Measurements from ENCODE around the gene MBNL2.

MBNL2 gene

GRCh38 chr13:97436845-97437244 lies 214.7 kb downstream of the MBNL2 start:
- Histone ChIP-seq H4K20me1 (ENCODE audit: insufficient read depth, low read length) (peaks cover 24% of the 10 kb centered on the region), H3K27ac (ENCODE audit: low read length) (no peak overlapping the region), H3K9me3 (ENCODE audit: insufficient read depth, low read length) (no peaks in the 10 kb centered on the region), H2AFZ (ENCODE audit: low read depth, low read length) (no peak overlapping the region), H3K27me3 (ENCODE audit: low read depth, low read length) (no peaks in the 10 kb centered on the region), H3K4me3 (ENCODE audit: low read length) (no peak overlapping the region), H3K4me2 (ENCODE audit: low read length) (no peak overlapping the region), H3K4me1 (ENCODE audit: low read length) (peaks cover 29% of the 10 kb centered on the region), H3K79me2 (ENCODE audit: low read length) (peaks cover 39% of the 10 kb centered on the region), H3K9ac (ENCODE audit: low read length) (no peak overlapping the region), H3K36me3 (replicated peaks; ENCODE audit: low read depth, low read length) (peaks cover 18% of the 10 kb centered on the region)
- TF ChIP-seq, protein P1, sequence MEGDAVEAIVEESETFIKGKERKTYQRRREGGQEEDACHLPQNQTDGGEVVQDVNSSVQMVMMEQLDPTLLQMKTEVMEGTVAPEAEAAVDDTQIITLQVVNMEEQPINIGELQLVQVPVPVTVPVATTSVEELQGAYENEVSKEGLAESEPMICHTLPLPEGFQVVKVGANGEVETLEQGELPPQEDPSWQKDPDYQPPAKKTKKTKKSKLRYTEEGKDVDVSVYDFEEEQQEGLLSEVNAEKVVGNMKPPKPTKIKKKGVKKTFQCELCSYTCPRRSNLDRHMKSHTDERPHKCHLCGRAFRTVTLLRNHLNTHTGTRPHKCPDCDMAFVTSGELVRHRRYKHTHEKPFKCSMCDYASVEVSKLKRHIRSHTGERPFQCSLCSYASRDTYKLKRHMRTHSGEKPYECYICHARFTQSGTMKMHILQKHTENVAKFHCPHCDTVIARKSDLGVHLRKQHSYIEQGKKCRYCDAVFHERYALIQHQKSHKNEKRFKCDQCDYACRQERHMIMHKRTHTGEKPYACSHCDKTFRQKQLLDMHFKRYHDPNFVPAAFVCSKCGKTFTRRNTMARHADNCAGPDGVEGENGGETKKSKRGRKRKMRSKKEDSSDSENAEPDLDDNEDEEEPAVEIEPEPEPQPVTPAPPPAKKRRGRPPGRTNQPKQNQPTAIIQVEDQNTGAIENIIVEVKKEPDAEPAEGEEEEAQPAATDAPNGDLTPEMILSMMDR (IDR thresholded peaks at IDR 0.05; ENCODE audit: low read depth, low read length): no peak
- no peak for TF ChIP-seq EZH2phosphoT487 (IDR thresholded peaks at IDR 0.05; ENCODE audit: low read depth)

DNA sequence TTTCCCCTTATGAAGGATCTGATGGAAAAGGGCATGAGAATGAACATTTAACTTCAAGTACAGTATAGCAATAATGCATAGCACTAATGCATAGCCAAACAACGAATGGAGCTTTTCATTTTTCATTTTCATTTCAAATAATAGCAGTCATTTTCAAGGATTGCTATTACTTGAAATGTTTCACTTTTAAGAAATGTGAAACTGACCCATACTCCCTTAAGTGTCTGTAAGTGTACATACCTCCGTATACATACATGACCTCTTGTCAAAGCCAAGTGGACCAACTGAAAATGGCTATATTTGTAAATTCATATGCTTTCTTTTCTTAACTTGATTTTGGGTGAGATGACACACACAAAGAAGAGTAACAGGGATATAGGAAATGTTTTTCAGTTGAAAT lies 215.6 kb downstream of the MBNL2 start:
- Histone ChIP-seq H3K27ac (ENCODE audit: low read length) (no peak overlapping the region), H3K9me3 (ENCODE audit: insufficient read depth, low read length) (no peaks in the 10 kb centered on the region), H3K9ac (ENCODE audit: low read length) (no peak overlapping the region), H4K20me1 (ENCODE audit: insufficient read depth, low read length) (peaks cover 24% of the 10 kb centered on the region), H3K79me2 (ENCODE audit: low read length) (peaks cover 39% of the 10 kb centered on the region), H3K4me3 (ENCODE audit: low read length) (no peak overlapping the region), H2AFZ (ENCODE audit: low read depth, low read length) (no peak overlapping the region), H3K4me2 (ENCODE audit: low read length) (no peak overlapping the region), H3K4me1 (ENCODE audit: low read length) (peaks cover 26% of the 10 kb centered on the region), H3K36me3 (replicated peaks; ENCODE audit: low read depth, low read length) (peaks cover 18% of the 10 kb centered on the region), H3K27me3 (ENCODE audit: low read depth, low read length) (no peaks in the 10 kb centered on the region)
- TF ChIP-seq, protein P1 (IDR thresholded peaks at IDR 0.05; ENCODE audit: low read depth, low read length): no peak
- TF ChIP-seq EZH2phosphoT487 (IDR thresholded peaks at IDR 0.05; ENCODE audit: low read depth): no peak

DNA sequence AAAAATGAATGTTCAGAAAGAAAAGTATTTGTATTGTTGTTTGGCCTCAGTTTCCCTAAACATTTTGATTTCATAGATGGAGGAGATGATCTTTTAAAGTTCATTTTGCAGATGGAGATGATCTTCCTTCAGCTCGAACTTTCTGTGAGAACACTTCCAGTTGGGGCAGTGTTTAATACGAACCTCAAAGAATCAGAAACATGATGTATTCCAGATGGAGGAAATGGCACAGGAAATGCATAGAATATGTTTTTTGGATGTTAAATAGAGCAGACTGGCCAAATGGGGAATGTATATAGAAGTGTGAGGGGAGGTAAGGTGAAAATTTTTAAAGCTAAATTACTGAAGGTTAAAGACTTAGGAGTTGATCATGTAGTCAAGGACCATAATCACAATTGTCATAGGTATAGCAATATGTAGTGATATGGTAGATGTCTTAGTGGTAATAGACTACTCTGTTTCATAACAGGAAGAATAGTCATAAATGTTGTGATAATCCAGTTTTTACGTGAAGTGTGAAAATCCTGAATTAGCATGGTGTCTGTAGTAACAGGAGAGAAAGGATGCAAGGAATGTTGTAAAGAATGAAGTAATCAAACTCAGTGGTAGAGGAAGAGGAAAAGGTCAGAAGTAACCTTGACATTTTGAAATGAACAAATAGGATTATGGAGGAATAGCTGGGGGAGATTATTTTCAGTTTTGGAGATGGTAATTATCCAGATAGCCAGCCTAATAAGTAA lies 216.9 kb downstream of the MBNL2 start:
- Histone ChIP-seq H2AFZ (ENCODE audit: low read depth, low read length) (no peak overlapping the region), H3K79me2 (ENCODE audit: low read length) (peaks cover 39% of the 10 kb centered on the region), H3K4me3 (ENCODE audit: low read length) (no peak overlapping the region)

DNA sequence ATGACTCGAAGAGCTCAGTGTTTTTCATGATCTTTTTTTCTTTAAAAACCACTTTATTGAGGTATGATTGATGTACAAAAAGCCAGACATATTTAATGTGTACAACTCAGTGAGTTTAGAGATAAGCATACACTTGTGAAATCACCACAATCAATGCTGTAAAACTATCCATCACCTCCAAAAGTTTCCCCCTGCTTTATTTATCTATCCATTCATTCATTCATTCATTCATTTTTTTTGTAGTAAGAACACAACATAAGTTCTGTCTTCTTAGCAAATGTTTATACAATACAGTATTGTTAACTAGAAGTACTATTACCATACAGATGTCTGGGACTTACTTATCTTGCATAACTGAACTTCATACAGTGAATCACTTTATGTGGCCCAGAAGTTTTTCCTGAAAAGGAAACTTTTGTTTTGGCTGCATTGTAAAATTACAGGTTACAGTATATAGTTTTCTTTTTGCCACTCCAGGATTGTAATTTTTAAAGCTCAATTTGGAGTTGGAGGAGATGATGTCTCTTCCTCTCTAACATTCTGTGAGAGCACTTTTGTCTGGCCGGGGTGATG lies 218.6 kb downstream of the MBNL2 start:
- Histone ChIP-seq H4K20me1 (ENCODE audit: insufficient read depth, low read length) (peaks cover 24% of the 10 kb centered on the region), H3K36me3 (replicated peaks; ENCODE audit: low read depth, low read length) (peaks cover 18% of the 10 kb centered on the region), H3K27ac (ENCODE audit: low read length) (no peak overlapping the region), H3K9ac (ENCODE audit: low read length) (no peak overlapping the region), H3K4me3 (ENCODE audit: low read length) (no peak overlapping the region), H3K4me1 (ENCODE audit: low read length) (peaks cover 24% of the 10 kb centered on the region), H2AFZ (ENCODE audit: low read depth, low read length) (no peak overlapping the region), H3K4me2 (ENCODE audit: low read length) (no peak overlapping the region), H3K9me3 (ENCODE audit: insufficient read depth, low read length) (no peaks in the 10 kb centered on the region), H3K27me3 (ENCODE audit: low read depth, low read length) (no peaks in the 10 kb centered on the region), H3K79me2 (ENCODE audit: low read length) (peaks cover 26% of the 10 kb centered on the region)
- TF ChIP-seq, protein P1 (IDR thresholded peaks at IDR 0.05; ENCODE audit: low read depth, low read length): no peak
- TF ChIP-seq EZH2phosphoT487 (IDR thresholded peaks at IDR 0.05; ENCODE audit: low read depth): no peak

More for the DNA sequence above, 216.9 kb downstream of the MBNL2 start:
- H3K27ac ChIP-seq (ENCODE audit: low read length): no peak overlapping the region
- peaks cover 18% of the 10 kb centered on the region for H3K36me3 ChIP-seq (replicated peaks; ENCODE audit: low read depth, low read length)
- TF ChIP-seq EZH2phosphoT487 (IDR thresholded peaks at IDR 0.05; ENCODE audit: low read depth): no peak
- TF ChIP-seq, protein P1 (IDR thresholded peaks at IDR 0.05; ENCODE audit: low read depth, low read length): no peak
- no peaks in the 10 kb centered on the region for H3K9me3 ChIP-seq (ENCODE audit: insufficient read depth, low read length)
- no peak overlapping the region for H3K4me2 ChIP-seq (ENCODE audit: low read length)
- H3K27me3 ChIP-seq (ENCODE audit: low read depth, low read length): no peaks in the 10 kb centered on the region
- H3K9ac ChIP-seq (ENCODE audit: low read length): no peak overlapping the region
- peaks cover 26% of the 10 kb centered on the region for H3K4me1 ChIP-seq (ENCODE audit: low read length)
- H4K20me1 ChIP-seq (ENCODE audit: insufficient read depth, low read length): peaks cover 24% of the 10 kb centered on the region
